BJ (cell line): ENCODE data around the gene CELF1. TPM values are rescaled to one million over a fixed set of nuclear protein-coding genes. Genes with fewer than 3 reads are reported as not detected.

Experiments
- CTCF ChIA-PET: fragments of 350-600 bp; formaldehyde crosslinking; extraction: SDS; loops from one replicate; lab custom pipeline; 2021; ENCODE audit warnings: antibody characterized with exemption, inconsistent platforms; lab: Yijun Ruan, JAX
- POLR2A ChIA-PET: fragments of 300-600 bp; sonication (Branson Sonifier 250); formaldehyde crosslinking; extraction: SDS; loops from one replicate; lab custom pipeline; 2021; ENCODE audit warnings: antibody characterized with exemption; lab: Charles Lee
- DNase-seq: peaks from one replicate; pipeline ENCODE4 v3.0.0-alpha.2; 2011; ENCODE audit warnings: low read depth
- H3K27me3 ChIP-seq: 2 replicates; pipeline ENCODE4 v1.6.0; 2011; ENCODE audit warnings: low read length; ENCODE audit not compliant: control insufficient read depth, insufficient read depth
- H3K36me3 ChIP-seq: 2 replicates; pipeline ENCODE4 v1.5.1; 2011; ENCODE audit warnings: low read length; ENCODE audit not compliant: control insufficient read depth, insufficient read depth
- H3K4me3 ChIP-seq: 2 replicates; pipeline ENCODE4 v1.5.1; 2011; ENCODE audit warnings: low read depth, mild to moderate bottlenecking, control low read depth, low read length
- CTCF ChIP-seq: IDR thresholded peaks from 2 replicates; pipeline ENCODE4 v1.5.1; 2011; ENCODE audit warnings: low read depth, mild to moderate bottlenecking, control low read depth, inconsistent platforms, low read length, moderate library complexity; ENCODE audit not compliant: insufficient read depth
- polyA plus RNA-seq: library from polyadenylated mRNA; depleted of rRNA; stranded (reverse); fragments of >200 nt; gene quantifications from 2 replicates; pipeline ENCODE4 v1.2.3, GENCODE V29; 2011

Gene CELF1
- polyA plus RNA-seq, 1 experiment: 73.5 TPM

GRCh38 chr11:47508240-47508957 lies 44.5 kb downstream of the CELF1 start:
- TF ChIP-seq CTCF: no peak
- CTCF ChIA-PET: interaction anchor here (0.6 kb wide), 1 partner anchor 208 kb away, joined by 3 read pairs; no protein-coding TSS in a partner anchor
- H3K27me3 ChIP-seq: no peaks in the 10 kb centered on the region
- DNase-seq: no peak
- H3K4me3 ChIP-seq: no peak overlapping the region
- no peaks in the 10 kb centered on the region for H3K36me3 ChIP-seq
- POLR2A ChIA-PET: no interaction called here

GRCh38 chr11:47507563-47508239 lies 45.2 kb downstream of the CELF1 start:
- Histone ChIP-seq H3K27me3 (no peaks in the 10 kb centered on the region), H3K4me3 (no peak overlapping the region), H3K36me3 (no peaks in the 10 kb centered on the region)
- ChIA-PET CTCF (interaction anchor here (0.6 to 1.5 kb wide), 2 partner anchors 18 to 209 kb away, joined by 3 read pairs; no protein-coding TSS in a partner anchor), POLR2A (no interaction called here)
- DNase-seq: no peak
- no peak for TF ChIP-seq CTCF

- no peaks in the 10 kb centered on the region for H3K27me3 ChIP-seq
- CTCF ChIA-PET: interaction anchor here (0.6 to 1.5 kb wide), 3 partner anchors 13 to 133 kb away, joined by 3 to 5 read pairs (median 3); no protein-coding TSS in a partner anchor
- TF ChIP-seq CTCF: no peak
- no peaks in the 10 kb centered on the region for H3K36me3 ChIP-seq
- POLR2A ChIA-PET: no interaction called here
- no peak overlapping the region for H3K4me3 ChIP-seq
- peak; percentile 35 for DNase-seq
Measured at GRCh38 chr11:47506795-47507562, 46.0 kb downstream of the CELF1 start.

- Histone ChIP-seq H3K27me3 (no peaks in the 10 kb centered on the region), H3K36me3 (no peaks in the 10 kb centered on the region), H3K4me3 (no peak overlapping the region)
- POLR2A ChIA-PET: no interaction called here
- no peak for TF ChIP-seq CTCF
- DNase-seq: no peak
- CTCF ChIA-PET: interaction anchor here (0.6 to 1.5 kb wide), 3 partner anchors 14 to 134 kb away, joined by 3 to 5 read pairs (median 3); no protein-coding TSS in a partner anchor
Measured at GRCh38 chr11:47506373-47506772, 46.6 kb downstream of the CELF1 start.

- DNase-seq: no peak
Measured at GRCh38 chr11:47504910-47505309, 48.0 kb downstream of the CELF1 start.

More at GRCh38 chr11:47504910-47505309, 48.0 kb downstream of the CELF1 start:
- Histone ChIP-seq H3K36me3 (no peaks in the 10 kb centered on the region), H3K4me3 (no peak overlapping the region), H3K27me3 (no peaks in the 10 kb centered on the region)
- TF ChIP-seq CTCF: no peak
- CTCF ChIA-PET: no interaction called here
- POLR2A ChIA-PET: no interaction called here
